Transverse colon (tissue), 4 donors: Measurements from ENCODE around the gene GABPA. TPM values are rescaled to one million over a fixed set of nuclear protein-coding genes. Genes with fewer than 3 reads are reported as not detected.
A peak's percentile ranks its signal among the peaks of the same experiment; 100 is the strongest.

Source experiments
- DNase-seq: peaks from one replicate; pipeline ENCODE4 v3.0.0-alpha.2; 2019
- H3K27ac ChIP-seq, 4 donors: fragments of 200-600 bp; sonication (generic); 2 replicates each; pipeline ENCODE4 v1.5.1; 2016 to 2018; ENCODE audit warnings: inconsistent platforms in 4 of 4
- H3K27me3 ChIP-seq: fragments of 200-600 bp; sonication (generic); 2 replicates; pipeline ENCODE4 v1.5.1; 2017; ENCODE audit warnings: inconsistent platforms
- H3K36me3 ChIP-seq, 4 donors: fragments of 200-600 bp; sonication (generic); 2 replicates each; pipeline ENCODE4 v1.5.1; 2017 to 2019; ENCODE audit warnings: inconsistent platforms in 4 of 4
- H3K4me1 ChIP-seq, 4 donors: fragments of 200-600 bp; sonication (generic); 2 replicates each; pipeline ENCODE4 v1.5.1; 2017 to 2020; ENCODE audit warnings: inconsistent platforms in 4 of 4
- H3K4me3 ChIP-seq, 4 donors: fragments of 200-600 bp; sonication (generic); 1 replicate in 1 of 4; 2 replicates in 3 of 4; pipeline versions ENCODE4 v1.5.1 to v1.6.1; 2017 to 2019; ENCODE audit warnings: inconsistent platforms in 4 of 4
- H3K9me3 ChIP-seq, 2 donors: fragments of 200-600 bp; sonication (generic); 2 replicates each; pipeline ENCODE4 v1.5.1; 2017 to 2019; ENCODE audit warnings: inconsistent platforms in 2 of 2
- EP300 ChIP-seq: sonication (generic); formaldehyde crosslinking; IDR thresholded peaks from one replicate; pipeline ENCODE4 v1.6.1; 2017; ENCODE audit warnings: antibody characterized with exemption, low read depth
- POLR2A ChIP-seq: fragments of 450-650 bp; IDR thresholded peaks from one replicate; pipeline ENCODE4 v1.6.1; 2016; ENCODE audit warnings: antibody characterized with exemption, mild to moderate bottlenecking, moderate library complexity
- POLR2AphosphoS5 ChIP-seq, 3 donors: sonication (generic); formaldehyde crosslinking; IDR thresholded peaks; one replicate each; pipeline ENCODE4 v1.6.1; 2016; ENCODE audit warnings: antibody characterized with exemption in 3 of 3
- WGBS, 2 donors: methylation state at CpG; one replicate each; pipeline ENCODE4 v1.1.5; 2018; ENCODE audit warnings: low coverage in 1 of 2; 5-methylcytosine and 5-hydroxymethylcytosine counted together
- in situ Hi-C, 4 donors: fragments of 200-750 bp; cut with MboI; loops; one replicate each; pipeline versions ENCODE4 v1.15.0 to v1.15.1; 2017; ENCODE audit warnings: low sequenced_read_pairs in 3 of 4, low pct_ligation_motif_present in 1 of 4, low pct_unique_long_range_greater_than_20kb in 1 of 4
- intact Hi-C: fragments of 100-400 bp; cut with DNase I; formaldehyde crosslinking; loops from one replicate; pipeline ENCODE4 v1.15.1; 2023; ENCODE audit warnings: low total_unique reads
- total RNA-seq, 4 donors: library from RNA; depleted of rRNA; stranded (reverse); fragments of >200 nt; gene quantifications; one replicate each; pipeline ENCODE4 v1.1.0, GENCODE V29; 2016
- TF ChIP-seq, protein P1 (sequence below), 5 experiments: fragments of 200-600 bp in 3 of 5; fragments of 450-650 bp in 2 of 5; sonication (generic) in 3 of 5; IDR thresholded peaks; 1 replicate in 2 of 5; 2 replicates in 3 of 5; pipeline ENCODE4 v1.5.1; 2016 to 2017; ENCODE audit warnings: antibody characterized with exemption in 5 of 5, inconsistent platforms in 3 of 5, mild to moderate bottlenecking in 2 of 5, moderate library complexity in 1 of 5

The GABPA gene
- total RNA-seq, 4 donors from 2014 or later: 5.4 to 23.3 (median 18.6) TPM

- no peak overlapping the region for H3K27ac ChIP-seq
- H3K27me3 ChIP-seq: no peaks in the 10 kb centered on the region
- H3K4me3 ChIP-seq: no peak overlapping the region
- intact Hi-C loops: no loop called here
- DNase-seq: no peak
- WGBS, 2 donors: 75 to 86% methylated on average over 1 to 6 of the region's 6 CpGs
- H3K4me1 ChIP-seq: peaks cover 0 to 13% (median 0%) of the 10 kb centered on the region in 4 donors
- H3K9me3 ChIP-seq: no peaks in the 10 kb centered on the region
- in situ Hi-C loops: loop anchor here in 1 of 4 donors (25.0 kb wide), 1 partner anchor 924 kb away; no protein-coding TSS in a partner anchor
- H3K36me3 ChIP-seq: no peaks in the 10 kb centered on the region
- no peak for TF ChIP-seq POLR2A
- no peak for TF ChIP-seq POLR2AphosphoS5 (IDR thresholded peaks at IDR 0.05)
- TF ChIP-seq EP300: no peak
- TF ChIP-seq, protein P1, sequence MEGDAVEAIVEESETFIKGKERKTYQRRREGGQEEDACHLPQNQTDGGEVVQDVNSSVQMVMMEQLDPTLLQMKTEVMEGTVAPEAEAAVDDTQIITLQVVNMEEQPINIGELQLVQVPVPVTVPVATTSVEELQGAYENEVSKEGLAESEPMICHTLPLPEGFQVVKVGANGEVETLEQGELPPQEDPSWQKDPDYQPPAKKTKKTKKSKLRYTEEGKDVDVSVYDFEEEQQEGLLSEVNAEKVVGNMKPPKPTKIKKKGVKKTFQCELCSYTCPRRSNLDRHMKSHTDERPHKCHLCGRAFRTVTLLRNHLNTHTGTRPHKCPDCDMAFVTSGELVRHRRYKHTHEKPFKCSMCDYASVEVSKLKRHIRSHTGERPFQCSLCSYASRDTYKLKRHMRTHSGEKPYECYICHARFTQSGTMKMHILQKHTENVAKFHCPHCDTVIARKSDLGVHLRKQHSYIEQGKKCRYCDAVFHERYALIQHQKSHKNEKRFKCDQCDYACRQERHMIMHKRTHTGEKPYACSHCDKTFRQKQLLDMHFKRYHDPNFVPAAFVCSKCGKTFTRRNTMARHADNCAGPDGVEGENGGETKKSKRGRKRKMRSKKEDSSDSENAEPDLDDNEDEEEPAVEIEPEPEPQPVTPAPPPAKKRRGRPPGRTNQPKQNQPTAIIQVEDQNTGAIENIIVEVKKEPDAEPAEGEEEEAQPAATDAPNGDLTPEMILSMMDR (IDR thresholded peaks at IDR 0.05): no peak
Observed at GRCh38 chr21:25788677-25789076, 53.9 kb downstream of the GABPA start.

DNA sequence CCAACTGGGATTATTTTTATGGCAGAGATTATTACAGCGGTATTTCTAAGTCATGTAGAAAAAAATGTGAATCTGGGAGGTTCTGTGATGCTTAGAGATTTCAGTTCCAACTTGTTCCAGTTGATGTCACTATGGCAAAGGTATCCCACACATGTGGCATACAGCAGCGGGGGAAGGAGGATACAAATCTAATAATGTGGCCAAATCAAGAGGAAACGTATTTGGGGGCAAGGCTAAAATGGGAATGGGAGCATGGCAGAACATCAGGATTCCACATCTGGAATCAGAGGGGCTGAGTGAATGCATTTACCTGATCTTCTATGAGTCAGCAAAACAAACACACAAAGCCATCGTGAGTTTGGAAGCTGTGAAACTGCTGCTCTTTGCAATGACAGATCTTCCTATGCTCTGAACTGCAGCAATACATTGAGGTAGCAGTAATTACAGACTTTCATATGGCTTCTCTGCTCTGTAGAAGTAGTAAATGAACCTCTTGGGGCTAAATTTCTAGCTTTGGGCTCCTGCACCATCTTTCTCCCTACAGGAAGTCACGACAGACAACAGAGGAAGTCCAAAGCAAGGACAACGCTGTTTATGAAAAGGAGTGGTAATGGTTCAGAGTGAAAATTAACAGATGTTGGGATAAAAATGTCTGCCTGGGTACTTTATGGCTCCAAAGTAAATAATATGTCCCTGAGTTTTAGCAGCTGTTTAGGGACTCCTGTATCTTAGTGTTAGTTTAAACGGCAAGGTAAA lies 55.5 kb downstream of the GABPA start:
- Histone ChIP-seq H3K36me3 (no peaks in the 10 kb centered on the region), H3K9me3 (no peaks in the 10 kb centered on the region), H3K27ac (peak overlapping the region; percentile 59 to 75 (median 70)), H3K4me1 (peaks cover 0 to 13% (median 0%) of the 10 kb centered on the region in 4 donors), H3K27me3 (no peaks in the 10 kb centered on the region), H3K4me3 (peak overlapping the region in 3 of 4 donors; percentile 19 to 42 (median 30))
- DNase-seq: no peak
- 6 to 9% methylated on average over 6 to 7 of the region's 7 CpGs for WGBS, 2 donors
- in situ Hi-C loops (loop anchor here in 1 of 4 donors (25.0 kb wide), 1 partner anchor 922 kb away; no protein-coding TSS in a partner anchor), intact Hi-C loops (loop anchor here (5.0 kb wide), 1 partner anchor 1912 kb away; no protein-coding TSS in a partner anchor)
- no peak for TF ChIP-seq POLR2A
- TF ChIP-seq, protein P1 (IDR thresholded peaks at IDR 0.05): peak; percentile 31 to 39 (median 36)
- peak in 1 of 3 donors; percentile 59 for TF ChIP-seq POLR2AphosphoS5 (IDR thresholded peaks at IDR 0.05)

GRCh38 chr21:25790878-25791204 lies 56.1 kb downstream of the GABPA start:
- no peaks in the 10 kb centered on the region for H3K27me3 ChIP-seq
- in situ Hi-C loops: loop anchor here in 1 of 4 donors (25.0 kb wide), 1 partner anchor 921 kb away; no protein-coding TSS in a partner anchor
- no peak for DNase-seq
- intact Hi-C loops: loop anchor here (5.0 kb wide), 1 partner anchor 1911 kb away; no protein-coding TSS in a partner anchor
- no peaks in the 10 kb centered on the region for H3K9me3 ChIP-seq
- peak overlapping the region in 1 of 4 donors; percentile 42 for H3K4me3 ChIP-seq
- H3K36me3 ChIP-seq: no peaks in the 10 kb centered on the region
- H3K4me1 ChIP-seq: peaks cover 0 to 13% (median 0%) of the 10 kb centered on the region in 4 donors
- peak overlapping the region; percentile 59 to 75 (median 70) for H3K27ac ChIP-seq
- no peak for TF ChIP-seq EP300
- TF ChIP-seq, protein P1 (IDR thresholded peaks at IDR 0.05): no peak
- TF ChIP-seq POLR2AphosphoS5 (IDR thresholded peaks at IDR 0.05): no peak
- TF ChIP-seq POLR2A: no peak

- no peaks in the 10 kb centered on the region for H3K9me3 ChIP-seq
- DNase-seq: no peak
- peak overlapping the region in 2 of 4 donors; percentile 71 to 75 for H3K27ac ChIP-seq
- H3K4me3 ChIP-seq: no peak overlapping the region
- no peaks in the 10 kb centered on the region for H3K27me3 ChIP-seq
- peaks cover 0 to 13% (median 0%) of the 10 kb centered on the region in 4 donors for H3K4me1 ChIP-seq
- TF ChIP-seq, protein P1 (IDR thresholded peaks at IDR 0.05): no peak
- TF ChIP-seq POLR2AphosphoS5 (IDR thresholded peaks at IDR 0.05): no peak
- no peak for TF ChIP-seq EP300
- no peak for TF ChIP-seq POLR2A
- intact Hi-C loops (loop anchor here (5.0 kb wide), 1 partner anchor 1911 kb away; no protein-coding TSS in a partner anchor), in situ Hi-C loops (loop anchor here in 1 of 4 donors (25.0 kb wide), 1 partner anchor 921 kb away; no protein-coding TSS in a partner anchor)
- H3K36me3 ChIP-seq: no peaks in the 10 kb centered on the region
- WGBS, 2 donors: 83 to 85% methylated on average over 1 of the region's 1 CpG
Observed at GRCh38 chr21:25791319-25791718, 56.5 kb downstream of the GABPA start.
